GM23338 (cell line): ENCODE measurements around the gene CTNND2. TPM values are rescaled to one million over a fixed set of nuclear protein-coding genes. Genes with fewer than 3 reads are reported as not detected.

Source experiments
- ATAC-seq: fragments of 200-7000 bp; cut with Tn5 transposase; 3 replicates; pipeline ENCODE4 v1.9.1; 2020
- DNase-seq: peaks from one replicate; pipeline ENCODE4 v3.0.0-alpha.2; 2015; ENCODE audit warnings: low spot score
- H2AFZ ChIP-seq: fragments of 200-600 bp; sonication (generic); 2 replicates; pipeline ENCODE4 v1.8.0; 2016; ENCODE audit warnings: antibody characterized with exemption, mild to moderate bottlenecking, moderate library complexity
- H3F3A ChIP-seq: fragments of 200-600 bp; sonication (generic); replicated peaks from 2 replicates; pipeline ENCODE4 v1.8.0; 2017; ENCODE audit warnings: antibody characterized with exemption, mixed run types, low read depth
- H3K27ac ChIP-seq: fragments of 200-600 bp; sonication (generic); 2 replicates; pipeline ENCODE4 v1.6.1; 2016; ENCODE audit warnings: low read depth
- H3K27me3 ChIP-seq: fragments of 200-600 bp; sonication (generic); 2 replicates; pipeline ENCODE4 v1.8.0; 2016; ENCODE audit warnings: mild to moderate bottlenecking, mixed run types, moderate library complexity; ENCODE audit not compliant: insufficient read depth
- H3K36me3 ChIP-seq: fragments of 200-600 bp; sonication (generic); 2 replicates; pipeline ENCODE4 v1.8.0; 2016; ENCODE audit warnings: mild to moderate bottlenecking; ENCODE audit not compliant: insufficient read depth
- H3K4me1 ChIP-seq: fragments of 200-600 bp; sonication (generic); 2 replicates; pipeline ENCODE4 v1.8.0; 2016; ENCODE audit warnings: mild to moderate bottlenecking, moderate library complexity; ENCODE audit not compliant: insufficient read depth
- H3K4me2 ChIP-seq: fragments of 200-600 bp; sonication (generic); 2 replicates; pipeline ENCODE4 v1.7.1; 2017; ENCODE audit warnings: mixed run types
- H3K4me3 ChIP-seq: fragments of 200-600 bp; sonication (generic); 2 replicates; pipeline ENCODE4 v1.6.1; 2016; ENCODE audit warnings: mixed run types
- H3K79me2 ChIP-seq: fragments of 200-600 bp; sonication (generic); replicated peaks from 2 replicates; pipeline ENCODE4 v1.8.0; 2017; ENCODE audit warnings: mild to moderate bottlenecking; ENCODE audit not compliant: insufficient read depth
- H3K9me2 ChIP-seq: fragments of 200-600 bp; sonication (generic); 2 replicates; pipeline ENCODE4 v1.8.0; 2017; ENCODE audit not compliant: insufficient read depth
- H4K20me1 ChIP-seq: fragments of 200-600 bp; sonication (generic); replicated peaks from 2 replicates; pipeline ENCODE4 v1.8.0; 2017; ENCODE audit warnings: mild to moderate bottlenecking; ENCODE audit not compliant: insufficient read depth
- H3K27ac Mint-ChIP-seq: 2 replicates; pipeline ENCODE4 v1.8.0; 2020; ENCODE audit warnings: inconsistent platforms, mild to moderate bottlenecking, moderate library complexity, mixed read lengths
- H3K27me3 Mint-ChIP-seq: 3 replicates; pipeline ENCODE4 v1.8.0; 2022; ENCODE audit warnings: low read depth, mild to moderate bottlenecking, moderate library complexity, mixed read lengths, inconsistent platforms; ENCODE audit not compliant: insufficient read depth, poor library complexity
- H3K36me3 Mint-ChIP-seq: 3 replicates; pipeline ENCODE4 v1.8.0; 2021; ENCODE audit warnings: low read depth, mild to moderate bottlenecking, inconsistent platforms, moderate library complexity, mixed read lengths
- H3K4me1 Mint-ChIP-seq: 3 replicates; pipeline ENCODE4 v1.8.0; 2020; ENCODE audit warnings: mild to moderate bottlenecking, inconsistent platforms, mixed read lengths
- H3K4me3 Mint-ChIP-seq: 3 replicates; pipeline ENCODE4 v1.8.0; 2021; ENCODE audit warnings: moderate library complexity, mild to moderate bottlenecking, inconsistent platforms, mixed read lengths
- H3K9me3 Mint-ChIP-seq: 3 replicates; pipeline ENCODE4 v1.8.0; 2020; ENCODE audit warnings: moderate library complexity, mild to moderate bottlenecking, inconsistent platforms, mixed read lengths
- CREB1 ChIP-seq: fragments of 250-450 bp; sonication (Bioruptor Pico); IDR thresholded peaks from 2 replicates; pipeline ENCODE4 v1.5.0; 2020; ENCODE audit warnings: low read depth, mild to moderate bottlenecking, moderate library complexity
- CTCF ChIP-seq, 2 experiments: fragments of 200-600 bp in 1 of 2; sonication (generic) in 1 of 2; conservative IDR thresholded peaks; 2 replicates each; pipeline versions ENCODE4 v1.5.1 to v1.6.1; 2016 to 2017; ENCODE audit warnings: antibody characterized with exemption in 2 of 2, low read depth in 2 of 2, mild to moderate bottlenecking in 2 of 2, moderate library complexity in 1 of 2
- ETS1 ChIP-seq: IDR thresholded peaks from 2 replicates; pipeline ENCODE4 v1.6.1; 2016; ENCODE audit warnings: antibody characterized with exemption
- EZH2phosphoT487 ChIP-seq: fragments of 200-600 bp; sonication (generic); IDR thresholded peaks from one replicate; pipeline ENCODE4 v1.8.1; 2018; ENCODE audit warnings: antibody characterized with exemption; ENCODE audit not compliant: unreplicated experiment
- JUNB ChIP-seq: IDR thresholded peaks from one replicate; pipeline ENCODE4 v1.6.1; 2016; ENCODE audit warnings: antibody characterized with exemption; ENCODE audit not compliant: unreplicated experiment
- NANOG ChIP-seq: IDR thresholded peaks from 2 replicates; pipeline ENCODE4 v1.6.1; 2016; ENCODE audit warnings: antibody characterized with exemption, borderline replicate concordance
- POLR2AphosphoS5 ChIP-seq: IDR thresholded peaks from 2 replicates; pipeline ENCODE4 v1.6.1; 2016; ENCODE audit warnings: antibody characterized with exemption, low read depth
- STAT1 ChIP-seq: IDR thresholded peaks from one replicate; pipeline ENCODE4 v1.6.1; 2016; ENCODE audit warnings: antibody characterized with exemption; ENCODE audit not compliant: unreplicated experiment
- ZNF114 ChIP-seq: fragments of 250-450 bp; sonication (Bioruptor Pico); IDR thresholded peaks from 2 replicates; pipeline ENCODE4 v1.5.0; 2020; ENCODE audit warnings: mild to moderate bottlenecking, moderate library complexity
- ZNF331 ChIP-seq: fragments of 250-450 bp; sonication (Bioruptor Pico); IDR thresholded peaks from 2 replicates; pipeline ENCODE4 v1.5.0; 2020; ENCODE audit warnings: low read depth, mild to moderate bottlenecking, moderate library complexity
- polyA plus RNA-seq: library from polyadenylated mRNA; unstranded; fragments of >200 nt; fragmentation: Nextera tagmentation; extraction: Ambion mirVana; gene quantifications from 2 replicates; pipeline ENCODE4 v1.2.1, GENCODE V29; 2016
- total RNA-seq: library from RNA; depleted of rRNA; stranded (reverse); fragments of >200 nt; shearing (Covaris generic); gene quantifications from 2 replicates; pipeline ENCODE4 v1.2.3, GENCODE V29; 2014

CTNND2 gene
- total and polyA plus RNA-seq, 2 experiments from 2014 or later: 5.1 to 7.0 TPM

- no peak for ATAC-seq
- 0 out of 4 replicates have a peak, but pooled peaks of 1 of the 2 experiments have one; percentile 2 for TF ChIP-seq CTCF (conservative IDR thresholded peaks at IDR 0.05; ENCODE audit: low read depth in 2 of 2)
- TF ChIP-seq ETS1: no peak
Observed at GRCh38 chr5:11361768-11362167, 542.5 kb downstream of the CTNND2 start.

GRCh38 chr5:11357928-11358327 is 546.3 kb downstream of the CTNND2 start:
- H3K79me2 ChIP-seq: no peaks in the 10 kb centered on the region
- H4K20me1 ChIP-seq: no peaks in the 10 kb centered on the region
- 0 out of 2 replicates have a peak, but pooled peaks cover 11% of the 10 kb centered on the region for H3K9me2 ChIP-seq
- no peak overlapping the region for H3K4me3 ChIP-seq
- Mint-ChIP-seq H3K27ac (no peak overlapping the region), H3K4me1 (no peaks in the 10 kb centered on the region), H3K9me3 (no peaks in the 10 kb centered on the region; the same call in 2 of the 3 replicates), H3K36me3 (peaks cover 3% of the 10 kb centered on the region; the same call in 1 of the 3 replicates), H3K27me3 (no peaks in the 10 kb centered on the region), H3K4me3 (no peak overlapping the region)
- H2AFZ ChIP-seq: no peak overlapping the region
- DNase-seq (no peak), ATAC-seq (no peak)
- H3K4me2 ChIP-seq: no peak overlapping the region
- H3F3A ChIP-seq: no peaks in the 10 kb centered on the region
- H3K27ac ChIP-seq: no peak overlapping the region
- 0 out of 2 replicates have a peak, but pooled peaks cover under 1% of the 10 kb centered on the region for H3K36me3 ChIP-seq
- no peak for TF ChIP-seq CREB1 (CRISPR knock-in tag)
- no peaks in the 10 kb centered on the region for H3K27me3 ChIP-seq
- no peaks in the 10 kb centered on the region for H3K4me1 ChIP-seq

More at GRCh38 chr5:11361768-11362167, 542.5 kb downstream of the CTNND2 start:
- H3K9me2 ChIP-seq: 0 out of 2 replicates have a peak, but pooled peaks cover 11% of the 10 kb centered on the region
- H3K79me2 ChIP-seq: no peaks in the 10 kb centered on the region
- Mint-ChIP-seq H3K4me3 (no peak overlapping the region), H3K27ac (no peak overlapping the region), H3K27me3 (no peaks in the 10 kb centered on the region), H3K9me3 (no peaks in the 10 kb centered on the region; the same call in 2 of the 3 replicates), H3K36me3 (peaks cover 3% of the 10 kb centered on the region; the same call in 1 of the 3 replicates), H3K4me1 (no peaks in the 10 kb centered on the region)
- no peak overlapping the region for H3K4me3 ChIP-seq
- H3K27me3 ChIP-seq: no peaks in the 10 kb centered on the region
- no peaks in the 10 kb centered on the region for H3F3A ChIP-seq
- H3K36me3 ChIP-seq: 0 out of 2 replicates have a peak, but pooled peaks cover 4% of the 10 kb centered on the region
- H4K20me1 ChIP-seq: no peaks in the 10 kb centered on the region
- H3K27ac ChIP-seq: no peak overlapping the region
- no peak overlapping the region for H3K4me2 ChIP-seq
- no peak overlapping the region for H2AFZ ChIP-seq
- H3K4me1 ChIP-seq: no peaks in the 10 kb centered on the region
- DNase-seq: no peak

GRCh38 chr5:11355491-11355890 is 548.8 kb downstream of the CTNND2 start:
- H2AFZ ChIP-seq: no peak overlapping the region
- H3K36me3 ChIP-seq: no peaks in the 10 kb centered on the region
- no peak overlapping the region for H3K27ac ChIP-seq
- no peaks in the 10 kb centered on the region for H3K79me2 ChIP-seq
- no peaks in the 10 kb centered on the region for H3K27me3 Mint-ChIP-seq
- ATAC-seq (no peak), DNase-seq (no peak)
- no peak overlapping the region for H3K4me3 Mint-ChIP-seq
- H3K9me2 ChIP-seq: 0 out of 2 replicates have a peak, but pooled peaks cover 6% of the 10 kb centered on the region
- no peaks in the 10 kb centered on the region for H3K4me1 ChIP-seq
- no peaks in the 10 kb centered on the region for H3K9me3 Mint-ChIP-seq
- no peaks in the 10 kb centered on the region for H4K20me1 ChIP-seq
- H3K4me3 ChIP-seq: no peak overlapping the region
- H3K36me3 Mint-ChIP-seq: no peaks in the 10 kb centered on the region
- H3F3A ChIP-seq: no peaks in the 10 kb centered on the region
- no peaks in the 10 kb centered on the region for H3K4me1 Mint-ChIP-seq
- no peak overlapping the region for H3K27ac Mint-ChIP-seq
- no peaks in the 10 kb centered on the region for H3K27me3 ChIP-seq
- H3K4me2 ChIP-seq: no peak overlapping the region
- TF ChIP-seq ZNF331 (CRISPR knock-in tag) (no peak), POLR2AphosphoS5 (no peak), CTCF (conservative IDR thresholded peaks at IDR 0.05; ENCODE audit: low read depth in 2 of 2) (no peak), ZNF114 (CRISPR knock-in tag) (no peak), NANOG (no peak), JUNB (no peak), EZH2phosphoT487 (no peak), ETS1 (no peak), CREB1 (CRISPR knock-in tag) (no peak), STAT1 (no peak)
